H1 (cell line): Measurements from ENCODE around the gene LIMK1. TPM values are rescaled to one million over a fixed set of nuclear protein-coding genes. Genes with fewer than 3 reads are reported as not detected.

ENCODE experiments used
- CBX5 ChIP-seq: fragments of 300-800, 300-1000 bp; sonication (generic); IDR thresholded peaks from 2 replicates; pipeline ENCODE4 v1.7.1; 2016; ENCODE audit warnings: antibody characterized with exemption, low read length, low read depth
- CTBP2 ChIP-seq: IDR thresholded peaks from 2 replicates; pipeline ENCODE4 v1.7.0; 2011; ENCODE audit warnings: borderline replicate concordance, mild to moderate bottlenecking, moderate library complexity, mixed read lengths, low read length; ENCODE audit not compliant: insufficient read depth, insufficient read length
- EP300 ChIP-seq, 2 experiments: IDR thresholded peaks; 1 replicate in 1 of 2; 2 replicates in 1 of 2; pipeline ENCODE4 v1.6.1; 2011 to 2012; ENCODE audit warnings: low read depth in 2 of 2, low read length in 2 of 2, mild to moderate bottlenecking in 2 of 2, borderline replicate concordance in 1 of 2, inconsistent platforms in 1 of 2, moderate library complexity in 1 of 2
- SUZ12 ChIP-seq: fragments of 200-600 bp; sonication (generic); IDR thresholded peaks from 2 replicates; pipeline ENCODE4 v1.6.1; 2012; ENCODE audit warnings: mild to moderate bottlenecking, inconsistent platforms, low read length, moderate library complexity, mixed read lengths
- polyA plus RNA-seq, 7 experiments: library from polyadenylated mRNA; depleted of rRNA in 3 of 7; stranded (reverse) in 5 of 7; unstranded in 2 of 7; fragments of >200 nt in 5 of 7; fragments of 200-250 nt in 2 of 7; gene quantifications; 1 replicate in 5 of 7; 2 replicates in 1 of 7; 4 replicates in 1 of 7; pipeline versions ENCODE4 v1.2.1 to v1.2.3, GENCODE V29; 2011 to 2013; ENCODE audit warnings: missing spikeins in 2 of 7, mixed read lengths in 2 of 7
- total RNA-seq: library from RNA; stranded (reverse); fragmentation: NEBNext Ultra II Directional; extraction: Animal tissue kit (Norgen Biotek cat#: 25700); gene quantifications from 2 replicates; pipeline ENCODE4 v1.2.1, GENCODE V29; 2021
- TF ChIP-seq, protein P1 (sequence below): fragments of 300-600 bp; sonication (generic); IDR thresholded peaks from 2 replicates; pipeline ENCODE4 v1.7.1; 2012; ENCODE audit warnings: low read length, moderate library complexity, mild to moderate bottlenecking, inconsistent platforms; ENCODE audit not compliant: insufficient replicate concordance
- TF ChIP-seq, protein P2 (sequence below): IDR thresholded peaks from 2 replicates; pipeline ENCODE4 v1.6.1; 2011; ENCODE audit warnings: low read length, improper control_type of control experiment

LIMK1 gene
- total and polyA plus RNA-seq, 2 of the 8 experiments (the other 6 are each of a cell fraction or from before 2014, with no cell fraction given): 93.5 to 108 TPM

DNA sequence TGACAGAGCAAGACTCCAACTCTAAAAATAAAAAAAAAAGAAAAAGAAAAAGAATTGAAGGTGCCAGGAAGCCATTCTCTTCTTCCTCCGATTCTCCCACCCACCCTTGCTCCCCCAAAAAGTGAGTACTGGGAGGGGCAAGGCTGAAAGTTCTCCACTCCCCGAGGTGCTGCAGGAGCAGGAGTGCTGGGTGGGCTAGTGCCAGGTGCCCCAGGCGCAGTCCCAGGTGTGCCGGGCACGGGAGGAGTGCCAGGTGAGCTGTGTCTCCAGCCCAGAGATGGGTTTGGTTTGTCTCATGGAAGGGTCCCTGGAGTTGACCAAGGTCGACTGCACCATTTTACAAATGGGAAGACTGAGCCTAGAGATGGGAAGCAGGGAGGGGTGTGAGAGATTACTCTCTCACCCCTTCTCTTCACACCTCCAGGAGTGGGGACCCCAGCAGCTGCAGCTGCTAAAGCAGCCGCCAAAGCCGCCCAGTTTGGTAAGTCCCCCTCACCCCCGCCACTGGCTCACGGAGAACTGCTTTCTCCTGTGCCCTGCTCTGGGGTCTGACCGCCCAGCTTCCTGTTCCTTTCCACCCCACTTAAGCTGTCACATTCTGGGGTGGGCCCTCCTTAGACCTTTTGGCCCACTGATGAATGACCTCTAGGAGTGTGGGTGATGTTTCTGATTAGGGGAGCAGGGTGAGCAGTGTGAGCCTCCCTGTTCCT, 26.2 kb upstream of the LIMK1 start (continued):
- TF ChIP-seq, protein P1, sequence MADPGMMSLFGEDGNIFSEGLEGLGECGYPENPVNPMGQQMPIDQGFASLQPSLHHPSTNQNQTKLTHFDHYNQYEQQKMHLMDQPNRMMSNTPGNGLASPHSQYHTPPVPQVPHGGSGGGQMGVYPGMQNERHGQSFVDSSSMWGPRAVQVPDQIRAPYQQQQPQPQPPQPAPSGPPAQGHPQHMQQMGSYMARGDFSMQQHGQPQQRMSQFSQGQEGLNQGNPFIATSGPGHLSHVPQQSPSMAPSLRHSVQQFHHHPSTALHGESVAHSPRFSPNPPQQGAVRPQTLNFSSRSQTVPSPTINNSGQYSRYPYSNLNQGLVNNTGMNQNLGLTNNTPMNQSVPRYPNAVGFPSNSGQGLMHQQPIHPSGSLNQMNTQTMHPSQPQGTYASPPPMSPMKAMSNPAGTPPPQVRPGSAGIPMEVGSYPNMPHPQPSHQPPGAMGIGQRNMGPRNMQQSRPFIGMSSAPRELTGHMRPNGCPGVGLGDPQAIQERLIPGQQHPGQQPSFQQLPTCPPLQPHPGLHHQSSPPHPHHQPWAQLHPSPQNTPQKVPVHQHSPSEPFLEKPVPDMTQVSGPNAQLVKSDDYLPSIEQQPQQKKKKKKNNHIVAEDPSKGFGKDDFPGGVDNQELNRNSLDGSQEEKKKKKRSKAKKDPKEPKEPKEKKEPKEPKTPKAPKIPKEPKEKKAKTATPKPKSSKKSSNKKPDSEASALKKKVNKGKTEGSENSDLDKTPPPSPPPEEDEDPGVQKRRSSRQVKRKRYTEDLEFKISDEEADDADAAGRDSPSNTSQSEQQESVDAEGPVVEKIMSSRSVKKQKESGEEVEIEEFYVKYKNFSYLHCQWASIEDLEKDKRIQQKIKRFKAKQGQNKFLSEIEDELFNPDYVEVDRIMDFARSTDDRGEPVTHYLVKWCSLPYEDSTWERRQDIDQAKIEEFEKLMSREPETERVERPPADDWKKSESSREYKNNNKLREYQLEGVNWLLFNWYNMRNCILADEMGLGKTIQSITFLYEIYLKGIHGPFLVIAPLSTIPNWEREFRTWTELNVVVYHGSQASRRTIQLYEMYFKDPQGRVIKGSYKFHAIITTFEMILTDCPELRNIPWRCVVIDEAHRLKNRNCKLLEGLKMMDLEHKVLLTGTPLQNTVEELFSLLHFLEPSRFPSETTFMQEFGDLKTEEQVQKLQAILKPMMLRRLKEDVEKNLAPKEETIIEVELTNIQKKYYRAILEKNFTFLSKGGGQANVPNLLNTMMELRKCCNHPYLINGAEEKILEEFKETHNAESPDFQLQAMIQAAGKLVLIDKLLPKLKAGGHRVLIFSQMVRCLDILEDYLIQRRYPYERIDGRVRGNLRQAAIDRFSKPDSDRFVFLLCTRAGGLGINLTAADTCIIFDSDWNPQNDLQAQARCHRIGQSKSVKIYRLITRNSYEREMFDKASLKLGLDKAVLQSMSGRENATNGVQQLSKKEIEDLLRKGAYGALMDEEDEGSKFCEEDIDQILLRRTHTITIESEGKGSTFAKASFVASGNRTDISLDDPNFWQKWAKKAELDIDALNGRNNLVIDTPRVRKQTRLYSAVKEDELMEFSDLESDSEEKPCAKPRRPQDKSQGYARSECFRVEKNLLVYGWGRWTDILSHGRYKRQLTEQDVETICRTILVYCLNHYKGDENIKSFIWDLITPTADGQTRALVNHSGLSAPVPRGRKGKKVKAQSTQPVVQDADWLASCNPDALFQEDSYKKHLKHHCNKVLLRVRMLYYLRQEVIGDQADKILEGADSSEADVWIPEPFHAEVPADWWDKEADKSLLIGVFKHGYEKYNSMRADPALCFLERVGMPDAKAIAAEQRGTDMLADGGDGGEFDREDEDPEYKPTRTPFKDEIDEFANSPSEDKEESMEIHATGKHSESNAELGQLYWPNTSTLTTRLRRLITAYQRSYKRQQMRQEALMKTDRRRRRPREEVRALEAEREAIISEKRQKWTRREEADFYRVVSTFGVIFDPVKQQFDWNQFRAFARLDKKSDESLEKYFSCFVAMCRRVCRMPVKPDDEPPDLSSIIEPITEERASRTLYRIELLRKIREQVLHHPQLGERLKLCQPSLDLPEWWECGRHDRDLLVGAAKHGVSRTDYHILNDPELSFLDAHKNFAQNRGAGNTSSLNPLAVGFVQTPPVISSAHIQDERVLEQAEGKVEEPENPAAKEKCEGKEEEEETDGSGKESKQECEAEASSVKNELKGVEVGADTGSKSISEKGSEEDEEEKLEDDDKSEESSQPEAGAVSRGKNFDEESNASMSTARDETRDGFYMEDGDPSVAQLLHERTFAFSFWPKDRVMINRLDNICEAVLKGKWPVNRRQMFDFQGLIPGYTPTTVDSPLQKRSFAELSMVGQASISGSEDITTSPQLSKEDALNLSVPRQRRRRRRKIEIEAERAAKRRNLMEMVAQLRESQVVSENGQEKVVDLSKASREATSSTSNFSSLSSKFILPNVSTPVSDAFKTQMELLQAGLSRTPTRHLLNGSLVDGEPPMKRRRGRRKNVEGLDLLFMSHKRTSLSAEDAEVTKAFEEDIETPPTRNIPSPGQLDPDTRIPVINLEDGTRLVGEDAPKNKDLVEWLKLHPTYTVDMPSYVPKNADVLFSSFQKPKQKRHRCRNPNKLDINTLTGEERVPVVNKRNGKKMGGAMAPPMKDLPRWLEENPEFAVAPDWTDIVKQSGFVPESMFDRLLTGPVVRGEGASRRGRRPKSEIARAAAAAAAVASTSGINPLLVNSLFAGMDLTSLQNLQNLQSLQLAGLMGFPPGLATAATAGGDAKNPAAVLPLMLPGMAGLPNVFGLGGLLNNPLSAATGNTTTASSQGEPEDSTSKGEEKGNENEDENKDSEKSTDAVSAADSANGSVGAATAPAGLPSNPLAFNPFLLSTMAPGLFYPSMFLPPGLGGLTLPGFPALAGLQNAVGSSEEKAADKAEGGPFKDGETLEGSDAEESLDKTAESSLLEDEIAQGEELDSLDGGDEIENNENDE: no peak
- TF ChIP-seq, protein P2, sequence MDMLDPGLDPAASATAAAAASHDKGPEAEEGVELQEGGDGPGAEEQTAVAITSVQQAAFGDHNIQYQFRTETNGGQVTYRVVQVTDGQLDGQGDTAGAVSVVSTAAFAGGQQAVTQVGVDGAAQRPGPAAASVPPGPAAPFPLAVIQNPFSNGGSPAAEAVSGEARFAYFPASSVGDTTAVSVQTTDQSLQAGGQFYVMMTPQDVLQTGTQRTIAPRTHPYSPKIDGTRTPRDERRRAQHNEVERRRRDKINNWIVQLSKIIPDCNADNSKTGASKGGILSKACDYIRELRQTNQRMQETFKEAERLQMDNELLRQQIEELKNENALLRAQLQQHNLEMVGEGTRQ: no peak
- TF ChIP-seq SUZ12: no peak
- no peak for TF ChIP-seq CTBP2
- TF ChIP-seq EP300 (IDR thresholded peaks at IDR 0.05; ENCODE audit: borderline replicate concordance in 1 of 2, low read depth in 2 of 2, low read length in 2 of 2): no peak
- TF ChIP-seq CBX5: no peak
